NK-92 (cell line): ENCODE results near the gene MAPKAP1.

Source experiments
- DNase-seq: peaks from one replicate; lab custom pipeline; 2025; ENCODE audit not compliant: unreplicated experiment; lab: John Stamatoyannopoulos, UW

MAPKAP1 gene

DNA sequence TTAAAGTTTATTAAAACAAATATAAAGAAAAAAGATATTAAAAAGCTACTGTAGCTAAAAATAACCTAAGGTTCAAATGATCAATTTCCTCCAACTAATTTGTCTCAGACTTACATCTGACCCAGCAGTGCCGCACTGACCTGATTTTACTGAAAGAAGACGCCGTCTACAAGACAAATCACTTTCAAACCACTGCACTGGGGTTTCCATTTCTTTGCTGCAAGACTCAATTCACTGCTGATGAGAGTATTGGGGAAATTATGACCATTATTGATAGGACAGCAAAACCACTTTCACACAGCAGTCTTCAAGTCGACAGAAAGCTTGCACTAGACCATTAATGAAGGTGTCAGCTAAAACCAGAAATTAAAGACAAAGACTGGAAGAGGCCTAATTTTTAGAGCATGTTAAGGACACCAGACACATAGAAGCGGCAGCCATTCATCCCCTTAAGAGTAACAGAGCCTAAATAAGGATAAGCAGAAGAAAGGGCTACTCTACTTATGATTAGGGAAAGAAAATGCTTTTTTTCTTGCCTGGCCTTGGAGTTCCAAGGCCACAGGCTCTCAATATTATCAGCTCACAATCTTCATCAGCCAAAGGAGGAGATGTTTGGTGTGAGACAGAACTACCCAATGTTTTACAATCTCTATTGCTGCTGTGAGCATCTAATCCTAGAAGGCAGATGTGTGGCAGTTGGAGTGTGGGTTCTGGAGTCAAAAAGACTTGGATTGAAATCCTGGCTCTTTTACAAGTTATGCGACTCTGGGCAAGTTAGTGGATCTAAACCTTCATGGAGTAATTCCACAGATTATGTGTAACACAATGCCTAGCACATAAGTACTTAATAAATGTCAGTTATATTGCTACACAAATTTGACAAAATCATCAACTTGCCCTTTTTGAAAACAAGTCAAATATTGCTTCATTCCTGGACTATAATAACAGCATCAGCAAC, 190.7 kb downstream of the MAPKAP1 start:
- no peak for DNase-seq

DNA sequence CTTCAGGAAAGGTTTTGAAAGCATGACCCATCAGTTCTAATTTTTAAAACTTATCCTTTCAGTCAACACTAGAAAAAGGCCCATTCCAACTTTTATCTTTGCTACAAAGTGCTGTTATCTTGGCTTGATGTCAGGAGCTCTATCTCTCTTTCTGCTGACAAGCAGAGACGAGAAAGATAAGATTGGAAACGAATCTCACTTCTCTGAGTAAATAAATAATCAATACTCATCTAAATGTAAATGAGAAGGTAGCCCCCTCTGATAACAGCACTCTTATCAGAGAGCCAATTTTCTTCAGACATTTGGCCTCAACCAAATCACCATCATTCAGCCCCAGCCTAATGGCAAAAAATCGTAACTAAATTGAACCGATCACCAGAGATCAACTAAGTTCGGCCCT, 191.7 kb downstream of the MAPKAP1 start:
- no peak for DNase-seq

DNA sequence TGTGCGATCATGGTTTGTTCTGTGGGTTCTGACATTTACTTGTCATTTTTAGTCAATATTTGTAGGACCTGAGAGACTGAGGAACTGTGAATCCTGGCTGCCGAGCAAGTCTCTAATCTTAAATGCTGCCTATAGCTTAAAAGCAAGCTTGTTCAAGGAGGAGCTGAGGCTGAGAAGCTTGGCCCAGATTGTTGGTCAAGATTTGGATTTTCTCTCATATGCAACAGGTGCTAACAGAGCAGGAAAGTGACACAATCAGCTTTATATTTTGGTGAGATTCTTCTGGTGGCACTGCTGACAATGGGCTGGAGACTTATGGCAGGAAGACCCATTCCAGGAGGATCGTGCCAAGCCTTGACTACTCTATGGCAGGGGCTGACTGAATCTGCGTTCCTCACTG, 192.5 kb downstream of the MAPKAP1 start:
- DNase-seq = no peak

DNA sequence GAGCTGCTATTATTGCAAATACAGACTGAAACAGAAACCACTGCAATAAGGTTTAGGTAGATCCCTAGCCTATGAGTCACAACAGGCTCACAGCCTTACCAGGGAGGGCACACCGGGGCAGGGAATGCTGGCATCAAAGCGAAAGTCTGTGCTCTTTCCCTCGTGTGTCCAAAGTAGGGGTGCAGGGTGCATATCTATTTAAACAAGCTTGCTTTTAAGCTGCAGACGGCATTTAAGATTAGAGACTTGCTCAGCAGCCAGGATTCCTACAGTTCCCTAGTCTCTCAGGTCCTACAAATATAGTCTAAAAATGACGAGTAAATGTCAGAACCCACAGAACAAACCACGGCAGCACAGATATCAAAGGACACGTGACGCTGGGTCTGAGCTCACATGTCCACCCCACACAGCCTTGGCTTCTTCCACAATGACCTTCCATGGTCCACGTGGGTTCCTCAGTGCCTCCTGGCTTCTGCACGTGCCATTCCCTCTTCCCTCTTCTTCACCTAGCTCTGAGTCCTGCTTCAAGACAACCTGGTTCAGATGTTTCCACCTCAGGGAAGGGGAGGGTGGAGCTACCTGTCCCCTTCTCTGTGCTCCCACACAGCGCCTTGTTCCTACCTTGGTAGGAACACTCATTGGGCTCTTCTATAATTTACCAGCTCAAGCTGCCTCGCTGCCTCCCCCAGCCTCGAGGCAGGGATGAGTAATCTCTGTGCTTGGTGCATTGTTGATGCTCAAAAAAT, 193.2 kb downstream of the MAPKAP1 start:
- no peak for DNase-seq

DNA sequence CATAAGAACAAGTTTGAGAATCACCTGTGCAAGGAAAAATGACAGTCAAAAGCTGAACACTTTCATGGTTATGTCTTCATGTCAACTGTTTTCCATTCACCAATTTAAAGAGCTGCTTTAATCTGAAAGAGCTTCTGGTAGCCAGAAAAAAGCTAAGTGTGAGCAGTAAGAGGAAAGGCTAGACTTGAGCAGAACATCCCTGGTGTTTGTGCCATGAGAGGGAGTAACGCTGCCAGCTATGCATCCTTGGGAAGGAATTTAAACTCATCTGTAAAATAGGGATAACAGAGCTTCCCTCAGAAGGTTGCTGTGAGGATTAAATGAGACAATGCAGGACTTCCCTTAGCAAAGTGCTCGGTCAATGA, 193.7 kb downstream of the MAPKAP1 start:
- no peak for DNase-seq

DNA sequence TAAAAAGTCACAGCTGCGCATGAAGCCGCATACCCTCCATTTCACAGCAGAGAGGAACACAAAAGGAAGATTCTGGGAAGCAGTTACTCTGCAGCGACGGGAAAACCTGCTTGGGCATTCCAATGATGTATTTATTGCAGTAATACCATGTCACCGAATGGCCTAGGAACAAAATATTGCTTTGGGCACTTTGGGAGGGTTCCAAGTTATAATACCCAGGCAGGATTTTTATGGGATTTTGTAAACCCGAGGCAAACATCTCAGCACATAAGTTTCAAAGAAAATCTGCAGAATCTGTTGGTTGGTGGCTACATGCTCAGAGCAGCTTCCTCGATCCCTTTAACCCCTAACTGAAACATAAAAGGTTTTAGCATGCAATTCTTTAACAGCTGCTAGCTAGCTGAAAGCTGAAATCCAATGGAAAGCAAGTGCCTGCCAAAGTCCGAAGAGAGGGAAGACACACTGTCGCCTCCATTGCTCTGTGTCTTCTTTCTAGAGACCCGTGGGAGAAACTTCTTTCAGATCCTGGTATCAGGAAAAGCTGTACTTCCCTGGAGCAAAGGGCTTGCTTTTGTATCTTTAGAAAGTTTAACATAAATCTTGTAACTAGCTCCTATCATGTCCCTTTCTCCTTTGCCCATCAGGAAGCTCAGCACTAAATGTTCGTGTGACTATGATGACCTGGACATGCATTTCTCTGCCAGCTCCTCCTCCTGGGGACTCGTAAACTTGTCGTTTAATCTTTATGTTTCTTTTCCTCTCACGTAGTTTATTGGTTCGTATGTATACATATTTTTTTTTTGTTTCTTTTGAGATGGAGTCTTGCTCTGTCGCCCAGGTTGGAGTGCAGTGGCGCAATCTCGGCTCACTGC, 195.0 kb downstream of the MAPKAP1 start:
- DNase-seq = no peak

DNA sequence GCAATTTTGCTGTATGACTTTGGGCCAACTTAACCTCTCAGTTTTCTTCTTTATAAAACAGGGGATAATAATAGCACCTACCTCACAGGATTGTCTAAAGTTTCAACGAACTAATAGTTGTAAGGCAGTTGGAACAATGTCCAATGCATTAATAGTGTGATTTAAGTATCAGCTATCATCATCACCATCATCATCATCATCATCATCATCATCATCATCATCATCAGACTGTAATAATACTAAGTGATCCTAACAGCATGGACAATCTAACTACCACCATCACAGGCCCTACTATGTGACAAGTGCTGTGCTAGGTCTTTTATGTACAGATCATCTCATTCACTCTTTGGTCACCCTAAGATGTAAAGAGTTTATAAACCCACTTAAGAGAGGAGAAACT, 196.0 kb downstream of the MAPKAP1 start:
- no peak for DNase-seq

DNA sequence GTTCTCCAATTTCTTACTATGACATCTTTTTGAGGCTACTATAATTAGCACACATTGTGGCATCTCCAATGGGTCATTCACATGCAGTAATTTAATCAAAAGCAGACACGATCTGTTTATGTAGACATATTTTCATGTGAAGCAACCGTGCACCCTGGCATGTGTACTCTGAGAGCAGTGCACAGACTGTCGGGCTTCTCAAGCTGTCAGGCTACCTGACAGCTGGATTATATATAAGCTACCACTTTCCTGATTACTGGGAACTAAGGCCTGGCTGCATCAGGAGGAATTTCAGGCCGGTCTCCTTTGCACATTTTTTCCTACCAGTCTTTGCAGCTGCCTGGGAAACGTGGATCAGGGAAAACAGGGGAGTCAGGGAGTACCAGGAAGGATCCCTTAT, 197.5 kb downstream of the MAPKAP1 start:
- DNase-seq = no peak

DNA sequence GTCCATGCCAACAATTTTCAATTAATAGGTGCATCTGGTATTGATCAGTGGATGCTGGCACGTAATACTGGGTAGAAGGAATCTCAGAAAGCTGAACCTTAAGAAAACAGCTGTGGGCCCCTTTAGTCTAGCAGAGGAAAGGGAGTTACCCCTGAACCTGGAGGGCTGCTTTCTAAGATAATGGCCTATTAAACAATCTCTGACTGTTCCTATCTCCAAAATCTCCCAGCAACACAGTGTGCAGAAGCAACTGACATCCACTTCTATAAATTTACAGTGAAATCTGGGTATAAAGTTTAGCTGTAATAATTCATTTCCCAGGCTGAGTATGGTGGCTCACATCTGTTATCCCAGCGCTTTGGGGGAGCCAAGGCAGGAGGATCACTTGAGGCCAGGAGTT, 198.8 kb downstream of the MAPKAP1 start:
- no peak for DNase-seq

DNA sequence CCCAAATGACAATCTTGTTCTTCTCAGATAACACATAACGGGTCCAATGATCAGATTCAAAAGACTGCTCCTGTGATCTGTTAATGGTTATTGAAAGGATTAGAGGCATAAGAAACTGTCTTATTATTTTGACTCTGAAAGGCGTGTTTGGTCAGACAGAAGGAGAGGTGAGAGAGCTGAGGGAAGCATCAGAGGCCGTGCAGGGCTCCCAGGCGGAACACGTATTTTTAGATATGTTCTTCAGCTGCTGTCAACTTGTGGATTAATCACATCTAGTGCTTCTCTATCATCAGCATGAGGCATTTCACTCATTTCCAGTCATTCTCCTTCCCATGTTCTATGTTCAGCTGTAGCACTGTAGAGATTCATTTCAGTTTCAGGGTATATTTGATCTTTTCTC, 199.8 kb downstream of the MAPKAP1 start:
- no peak for DNase-seq

DNA sequence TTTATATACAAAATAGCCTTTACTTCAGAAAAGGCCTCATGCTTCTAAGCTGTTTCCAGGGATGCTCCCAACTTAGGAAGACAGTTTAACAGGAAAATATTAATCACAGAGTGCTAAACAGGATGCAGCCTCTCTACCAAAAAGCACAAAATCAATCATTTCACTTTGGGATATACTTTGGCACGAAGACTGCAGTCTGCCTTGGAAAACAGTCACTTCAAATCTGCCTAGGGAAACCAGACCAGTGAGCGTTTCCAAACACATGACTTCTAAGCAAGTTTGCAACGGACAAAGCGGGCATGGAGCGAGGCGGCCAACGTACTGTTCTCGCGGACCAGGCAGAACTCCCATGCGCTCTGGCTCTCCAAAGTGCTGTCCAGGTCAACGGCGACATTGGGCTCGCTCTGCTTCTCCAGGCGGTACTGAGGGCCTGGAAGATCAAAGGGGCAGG, 201.0 kb downstream of the MAPKAP1 start:
- no peak for DNase-seq

DNA sequence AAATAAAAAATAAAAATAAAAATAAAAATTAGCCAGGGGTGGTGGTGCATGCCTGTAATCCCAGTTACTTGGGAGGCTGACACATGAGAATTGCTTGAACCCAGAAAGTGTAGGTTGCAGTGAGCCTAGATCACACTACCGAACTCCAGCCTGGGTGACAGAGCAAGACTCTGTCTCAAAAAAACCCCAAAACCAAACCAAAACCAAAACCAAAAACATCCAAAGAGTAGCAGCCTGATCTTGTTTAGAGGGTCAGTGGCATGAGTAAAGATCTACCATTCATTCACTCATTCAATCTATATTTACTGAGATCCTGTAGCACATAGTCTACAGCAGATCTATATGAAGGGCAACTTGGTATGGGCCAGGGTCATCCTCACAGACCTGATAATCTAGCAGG, 202.4 kb downstream of the MAPKAP1 start:
- DNase-seq = no peak

DNA sequence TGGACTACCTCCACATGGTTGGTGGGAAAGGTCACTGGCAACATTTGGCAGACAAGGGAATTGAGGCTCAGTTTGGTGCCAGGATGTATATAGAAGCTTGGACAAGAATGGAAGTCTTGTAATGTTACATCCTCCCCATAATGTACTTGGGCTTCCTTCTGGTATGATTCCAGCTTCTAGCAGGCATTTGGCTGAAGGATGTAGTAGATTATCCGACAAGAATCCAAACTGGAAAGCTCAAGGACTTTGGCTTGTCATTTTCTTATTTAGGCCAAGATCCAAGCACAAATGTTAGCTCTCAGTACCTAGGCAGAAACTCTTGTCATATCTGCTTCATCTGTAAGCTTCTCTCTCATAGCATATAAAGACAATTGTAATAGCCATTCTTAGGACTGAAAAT, 209.1 kb downstream of the MAPKAP1 start:
- DNase-seq = no peak

DNA sequence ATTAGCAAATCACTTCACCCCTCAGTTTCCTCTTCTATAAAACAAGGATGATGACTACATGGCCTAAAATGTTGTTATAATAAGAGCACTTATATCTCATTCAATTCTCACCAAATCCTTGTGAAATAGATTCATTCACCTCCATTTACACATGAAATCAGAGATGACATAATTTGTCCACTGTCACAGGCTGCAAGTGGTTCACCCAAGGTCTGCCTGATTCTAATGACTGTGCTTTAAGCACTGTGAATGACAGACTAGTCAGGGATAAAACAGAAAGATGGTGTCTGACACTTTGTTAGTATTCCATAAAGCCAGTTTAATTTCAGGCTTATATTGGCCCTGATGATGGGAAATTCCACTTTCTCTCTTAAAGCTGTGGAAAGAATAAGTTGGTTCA, 209.5 kb downstream of the MAPKAP1 start:
- no peak for DNase-seq

DNA sequence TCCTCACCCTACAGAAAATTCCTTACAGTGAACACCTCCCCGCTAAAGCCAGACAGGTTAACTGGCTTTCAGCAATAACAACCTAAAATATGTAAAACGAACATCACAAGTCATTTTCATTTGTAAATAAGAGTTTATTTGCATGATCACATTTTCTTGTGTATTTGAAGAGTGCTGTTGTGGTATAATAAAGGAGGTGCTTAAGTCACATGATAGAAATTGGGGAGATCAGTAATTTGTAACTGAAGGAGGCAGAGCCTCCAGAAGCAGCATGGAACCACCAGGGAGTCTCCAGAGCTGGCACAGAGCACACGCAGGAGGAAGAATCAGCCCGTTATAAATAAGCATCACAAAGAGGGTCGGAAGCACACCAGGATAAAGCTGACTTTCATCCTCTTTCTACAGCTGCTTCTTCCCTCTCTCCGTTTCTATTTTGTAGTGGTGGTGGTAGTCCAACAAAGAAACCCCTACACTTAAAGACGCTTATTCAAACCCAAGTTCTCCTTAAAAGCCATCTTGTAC, 210.6 kb downstream of the MAPKAP1 start:
- no peak for DNase-seq

DNA sequence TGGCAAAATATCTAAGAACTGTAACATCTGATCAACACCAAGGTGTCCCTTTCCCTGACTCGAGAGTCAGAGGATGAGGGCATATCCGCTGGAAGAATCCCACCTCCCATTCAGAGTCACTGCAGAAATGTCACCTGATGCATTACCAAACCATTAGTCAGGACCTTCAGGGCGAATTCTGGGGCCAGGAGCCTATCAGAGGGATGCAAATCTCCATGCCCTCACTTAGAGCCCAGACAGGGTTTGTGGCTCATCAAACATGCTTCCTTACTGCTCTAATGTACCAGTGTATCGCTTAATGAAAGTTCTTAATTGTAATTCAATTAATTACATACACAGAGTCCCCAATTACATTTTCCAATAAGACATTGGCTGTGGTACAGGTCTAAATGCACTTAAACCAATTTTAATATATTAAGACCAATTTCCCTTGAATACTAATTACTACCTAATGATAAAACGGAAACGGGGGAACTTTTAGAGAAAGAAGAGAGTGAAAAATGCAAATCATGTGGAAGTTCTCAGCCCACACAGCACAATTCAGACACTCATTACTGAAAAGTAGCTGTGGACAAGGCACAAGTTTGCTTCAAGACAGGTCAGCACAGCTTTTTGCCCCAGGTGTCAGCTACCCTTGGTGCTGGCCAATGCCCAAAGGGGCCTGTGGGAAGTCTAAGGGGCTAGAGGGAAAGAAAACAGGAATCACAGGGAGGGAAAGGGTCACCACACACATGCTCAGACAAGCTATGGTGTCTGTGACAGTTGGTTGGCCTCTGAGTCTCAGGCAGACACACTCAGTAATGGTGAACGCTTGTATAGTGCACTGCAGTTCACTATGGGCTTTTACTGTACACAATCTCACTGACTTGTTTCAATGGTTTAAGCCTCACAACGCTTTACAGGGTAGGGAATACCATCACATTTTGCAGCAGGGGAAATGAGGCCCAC, 211.6 kb downstream of the MAPKAP1 start:
- no peak for DNase-seq

DNA sequence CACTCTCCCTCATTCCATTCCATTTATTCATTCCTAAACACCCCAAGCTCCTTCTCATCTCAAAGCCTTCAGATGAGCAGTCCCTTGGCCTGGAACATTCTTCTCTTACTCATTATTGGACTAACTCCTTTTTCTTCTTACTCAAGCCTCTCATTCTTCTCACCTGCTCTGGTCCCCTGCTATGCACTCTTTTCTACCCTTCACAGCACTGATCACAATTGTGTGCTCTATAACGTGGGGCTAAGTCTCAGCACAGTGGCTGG, 212.4 kb downstream of the MAPKAP1 start:
- no peak for DNase-seq

DNA sequence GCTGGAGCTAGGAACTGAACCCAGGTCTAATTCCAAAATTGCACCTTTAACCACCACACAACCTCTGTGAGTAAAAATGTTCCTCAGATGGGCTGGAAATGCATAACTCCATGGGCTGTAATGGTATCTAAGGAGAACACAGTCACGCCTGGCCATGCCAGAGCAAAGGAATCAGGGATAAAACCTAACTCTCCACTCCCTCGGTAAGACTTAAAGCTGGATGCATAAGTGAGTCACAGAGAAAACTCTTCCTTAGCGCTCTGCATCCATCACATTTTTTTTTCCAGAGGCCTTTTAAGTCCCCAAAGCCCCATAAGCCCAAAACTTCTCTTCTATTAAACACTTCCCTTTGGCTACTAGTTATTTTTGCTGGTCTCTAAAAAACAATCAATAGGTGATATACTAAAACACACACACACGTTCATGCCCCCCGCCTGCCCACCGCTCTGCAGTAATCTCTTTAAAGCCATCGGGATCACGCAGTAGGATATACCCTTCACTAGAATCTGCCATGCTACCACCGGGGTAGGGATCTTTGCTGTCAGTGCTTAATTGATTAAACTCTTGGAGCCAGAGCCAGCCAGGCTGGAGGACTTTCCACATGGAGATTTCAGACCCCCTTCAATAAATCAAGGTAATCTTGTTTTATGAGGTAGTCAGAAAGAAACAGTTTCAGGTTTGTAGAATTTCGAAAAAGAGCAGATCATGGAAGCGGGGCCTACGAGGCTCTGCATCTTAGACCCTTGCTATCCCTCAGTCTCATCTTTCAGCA, 212.9 kb downstream of the MAPKAP1 start:
- no peak for DNase-seq

DNA sequence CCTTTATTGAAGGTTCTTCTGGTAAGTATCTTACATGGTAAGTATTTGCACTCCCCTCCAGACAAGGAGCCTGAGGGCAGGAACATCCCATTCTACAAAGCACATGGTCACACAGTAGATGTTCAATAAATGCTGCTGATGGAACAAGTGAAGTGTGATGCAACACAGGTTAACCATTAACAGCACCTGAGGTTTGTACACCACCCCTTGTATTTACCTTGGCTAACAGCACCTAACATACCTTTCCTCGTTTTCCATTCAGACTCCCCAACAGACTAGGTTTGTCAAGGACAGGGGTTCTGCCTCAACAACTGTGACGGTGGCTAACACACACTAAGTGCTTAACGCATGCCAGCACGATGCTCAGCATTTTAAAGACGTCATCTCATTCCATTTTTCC, 213.6 kb downstream of the MAPKAP1 start:
- DNase-seq = no peak

DNA sequence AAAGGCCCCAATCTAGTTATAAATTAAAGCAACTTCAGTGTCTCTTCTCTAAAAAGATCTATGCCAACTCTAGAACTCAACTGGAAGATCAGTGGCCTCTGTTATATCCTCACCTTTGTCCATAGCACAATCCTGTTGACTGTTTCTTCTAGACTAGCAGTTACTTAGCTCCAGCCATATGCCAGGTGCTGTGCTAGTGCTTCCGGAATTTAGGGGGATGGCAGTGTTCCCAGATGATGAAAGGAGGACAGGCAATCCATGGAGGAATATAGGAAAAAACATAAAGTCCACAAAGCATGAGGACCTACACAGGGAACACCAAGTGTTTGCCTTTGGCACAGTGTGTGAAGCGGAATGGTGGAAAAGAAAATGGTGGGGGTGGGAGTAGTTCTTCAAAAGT, 214.3 kb downstream of the MAPKAP1 start:
- no peak for DNase-seq
